COLO829 (cell line): ENCODE data around the gene SLMAP.

Experiments
- DNase-seq: peaks from one replicate; pipeline ENCODE4 v3.0.0; 2012; ENCODE audit warnings: low spot score

The SLMAP gene

GRCh38 chr3:57961828-57962447 is 205.8 kb downstream of the SLMAP start:
- no peak for DNase-seq

- no peak for DNase-seq
Observed at GRCh38 chr3:57962448-57962834, 206.3 kb downstream of the SLMAP start.

GRCh38 chr3:57963811-57964346 is 207.8 kb downstream of the SLMAP start:
- no peak for DNase-seq

- no peak for DNase-seq
Observed at GRCh38 chr3:57966829-57967228, 210.7 kb downstream of the SLMAP start.

- no peak for DNase-seq
Observed at GRCh38 chr3:57967590-57967989, 211.5 kb downstream of the SLMAP start.

- DNase-seq, result no peak
Observed at GRCh38 chr3:57968501-57968900, 212.4 kb downstream of the SLMAP start.

GRCh38 chr3:57971975-57972374 is 215.9 kb downstream of the SLMAP start:
- DNase-seq, result no peak

GRCh38 chr3:57972531-57973111 is 216.5 kb downstream of the SLMAP start:
- DNase-seq, result no peak

GRCh38 chr3:57973715-57974477 is 217.8 kb downstream of the SLMAP start:
- no peak for DNase-seq

- peak; percentile 96 for DNase-seq
Observed at GRCh38 chr3:57974796-57975388, 218.8 kb downstream of the SLMAP start.

- DNase-seq, result no peak
Observed at GRCh38 chr3:57977818-57978235, 221.7 kb downstream of the SLMAP start.

GRCh38 chr3:57978316-57978715 is 222.2 kb downstream of the SLMAP start:
- no peak for DNase-seq
